ENCODE data around the gene WASF3.

The WASF3 gene

GRCh38 chr13:26544707-26545106 is 12.8 kb upstream of the WASF3 start:
- DNase-seq = no peak

- no peak for DNase-seq
These were observed 9.2 kb upstream of the WASF3 start for GRCh38 chr13:26548205-26548765.

- DNase-seq = no peak
These were observed 7.8 kb upstream of the WASF3 start for GRCh38 chr13:26549713-26550112.

- no peak for DNase-seq
These were observed 6.1 kb upstream of the WASF3 start for GRCh38 chr13:26551255-26551860.

- DNase-seq = no peak
These were observed 2.1 kb upstream of the WASF3 start for GRCh38 chr13:26555413-26555812.

- no peak for DNase-seq
These were observed 461 bp upstream of the WASF3 start for GRCh38 chr13:26557051-26557392.

- DNase-seq = no peak
These were observed 757 bp downstream of the WASF3 start for GRCh38 chr13:26558074-26558805.

- DNase-seq = no peak
These were observed 1.5 kb downstream of the WASF3 start for GRCh38 chr13:26558987-26559386.

- DNase-seq = no peak
These were observed 3.0 kb downstream of the WASF3 start for GRCh38 chr13:26560456-26560855.

- no peak for DNase-seq
These were observed 3.6 kb downstream of the WASF3 start for GRCh38 chr13:26561067-26561466.

GRCh38 chr13:26561651-26562511 is 4.4 kb downstream of the WASF3 start:
- DNase-seq = no peak

GRCh38 chr13:26562512-26562890 is 5.0 kb downstream of the WASF3 start:
- no peak for DNase-seq

GRCh38 chr13:26563713-26564112 is 6.2 kb downstream of the WASF3 start:
- no peak for DNase-seq

GRCh38 chr13:26568132-26568815 is 10.8 kb downstream of the WASF3 start:
- no peak for DNase-seq

- no peak for DNase-seq
These were observed 14.0 kb downstream of the WASF3 start for GRCh38 chr13:26571518-26571917.

- DNase-seq = no peak
These were observed 17.8 kb downstream of the WASF3 start for GRCh38 chr13:26575244-26575643.

GRCh38 chr13:26579580-26579979 is 22.1 kb downstream of the WASF3 start:
- no peak for DNase-seq

- no peak for DNase-seq
These were observed 26.2 kb downstream of the WASF3 start for GRCh38 chr13:26583662-26584061.

GRCh38 chr13:26584713-26585112 is 27.2 kb downstream of the WASF3 start:
- DNase-seq = no peak

GRCh38 chr13:26585136-26585535 is 27.7 kb downstream of the WASF3 start:
- DNase-seq = peak; percentile 58

- no peak for DNase-seq
These were observed 29.8 kb downstream of the WASF3 start for GRCh38 chr13:26587251-26587650.

- DNase-seq = no peak
These were observed 31.7 kb downstream of the WASF3 start for GRCh38 chr13:26589226-26589625.

GRCh38 chr13:26589754-26590153 is 32.3 kb downstream of the WASF3 start:
- DNase-seq = no peak

Measured in NCI-H446 treated with DMSO at 0.1 percent for 48 hours (cell line).